HL-60 (cell line): Measurements from ENCODE around the gene TESMIN.
A peak's percentile ranks its signal among the peaks of the same experiment; 100 is the strongest.

Experiments used
- DNase-seq, 2 experiments: peaks; one replicate each; pipeline ENCODE4 v3.0.0-alpha.2; 2010 to 2020; ENCODE audit warnings: low read depth in 1 of 2, low spot score in 1 of 2
- H3K27ac ChIP-seq: fragments of 250-450 bp; sonication (Bioruptor Pico); replicated peaks from 2 replicates; pipeline ENCODE4 v1.5.1; 2020; ENCODE audit warnings: mild to moderate bottlenecking, moderate library complexity
- H3K27me3 ChIP-seq: fragments of 250-450 bp; sonication (Bioruptor Pico); 2 replicates; pipeline ENCODE4 v1.5.1; 2021; ENCODE audit warnings: mild to moderate bottlenecking, moderate library complexity; ENCODE audit not compliant: insufficient read depth, poor library complexity, severe bottlenecking
- H3K4me3 ChIP-seq: replicated peaks from 2 replicates; pipeline ENCODE4 v1.5.1; 2011; ENCODE audit warnings: mild to moderate bottlenecking, control low read depth, low read length; ENCODE audit not compliant: insufficient read depth
- GABPA ChIP-seq: IDR thresholded peaks from 2 replicates; pipeline ENCODE4 v1.6.1; 2012; ENCODE audit warnings: low read depth
- POLR2AphosphoS5 ChIP-seq: IDR thresholded peaks from 2 replicates; pipeline ENCODE4 v1.6.1; 2012; ENCODE audit warnings: low read depth
- SPI1 ChIP-seq: IDR thresholded peaks from 2 replicates; pipeline ENCODE4 v1.6.1; 2012; ENCODE audit warnings: low read depth, mild to moderate bottlenecking, borderline replicate concordance
- TF ChIP-seq, protein P1 (sequence below): IDR thresholded peaks from 2 replicates; pipeline ENCODE4 v1.6.1; 2012; ENCODE audit warnings: low read depth; ENCODE audit not compliant: insufficient replicate concordance
- TF ChIP-seq, protein P2 (sequence below): IDR thresholded peaks from one replicate; pipeline ENCODE4 v1.5.1; 2011; ENCODE audit warnings: low read length, control low read depth, inconsistent platforms; ENCODE audit not compliant: insufficient read depth

TESMIN gene

GRCh38 chr11:68767672-68768071 lies 16.4 kb upstream of the TESMIN start:
- TF ChIP-seq, protein P1, sequence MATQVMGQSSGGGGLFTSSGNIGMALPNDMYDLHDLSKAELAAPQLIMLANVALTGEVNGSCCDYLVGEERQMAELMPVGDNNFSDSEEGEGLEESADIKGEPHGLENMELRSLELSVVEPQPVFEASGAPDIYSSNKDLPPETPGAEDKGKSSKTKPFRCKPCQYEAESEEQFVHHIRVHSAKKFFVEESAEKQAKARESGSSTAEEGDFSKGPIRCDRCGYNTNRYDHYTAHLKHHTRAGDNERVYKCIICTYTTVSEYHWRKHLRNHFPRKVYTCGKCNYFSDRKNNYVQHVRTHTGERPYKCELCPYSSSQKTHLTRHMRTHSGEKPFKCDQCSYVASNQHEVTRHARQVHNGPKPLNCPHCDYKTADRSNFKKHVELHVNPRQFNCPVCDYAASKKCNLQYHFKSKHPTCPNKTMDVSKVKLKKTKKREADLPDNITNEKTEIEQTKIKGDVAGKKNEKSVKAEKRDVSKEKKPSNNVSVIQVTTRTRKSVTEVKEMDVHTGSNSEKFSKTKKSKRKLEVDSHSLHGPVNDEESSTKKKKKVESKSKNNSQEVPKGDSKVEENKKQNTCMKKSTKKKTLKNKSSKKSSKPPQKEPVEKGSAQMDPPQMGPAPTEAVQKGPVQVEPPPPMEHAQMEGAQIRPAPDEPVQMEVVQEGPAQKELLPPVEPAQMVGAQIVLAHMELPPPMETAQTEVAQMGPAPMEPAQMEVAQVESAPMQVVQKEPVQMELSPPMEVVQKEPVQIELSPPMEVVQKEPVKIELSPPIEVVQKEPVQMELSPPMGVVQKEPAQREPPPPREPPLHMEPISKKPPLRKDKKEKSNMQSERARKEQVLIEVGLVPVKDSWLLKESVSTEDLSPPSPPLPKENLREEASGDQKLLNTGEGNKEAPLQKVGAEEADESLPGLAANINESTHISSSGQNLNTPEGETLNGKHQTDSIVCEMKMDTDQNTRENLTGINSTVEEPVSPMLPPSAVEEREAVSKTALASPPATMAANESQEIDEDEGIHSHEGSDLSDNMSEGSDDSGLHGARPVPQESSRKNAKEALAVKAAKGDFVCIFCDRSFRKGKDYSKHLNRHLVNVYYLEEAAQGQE: no peak
- TF ChIP-seq, protein P2, sequence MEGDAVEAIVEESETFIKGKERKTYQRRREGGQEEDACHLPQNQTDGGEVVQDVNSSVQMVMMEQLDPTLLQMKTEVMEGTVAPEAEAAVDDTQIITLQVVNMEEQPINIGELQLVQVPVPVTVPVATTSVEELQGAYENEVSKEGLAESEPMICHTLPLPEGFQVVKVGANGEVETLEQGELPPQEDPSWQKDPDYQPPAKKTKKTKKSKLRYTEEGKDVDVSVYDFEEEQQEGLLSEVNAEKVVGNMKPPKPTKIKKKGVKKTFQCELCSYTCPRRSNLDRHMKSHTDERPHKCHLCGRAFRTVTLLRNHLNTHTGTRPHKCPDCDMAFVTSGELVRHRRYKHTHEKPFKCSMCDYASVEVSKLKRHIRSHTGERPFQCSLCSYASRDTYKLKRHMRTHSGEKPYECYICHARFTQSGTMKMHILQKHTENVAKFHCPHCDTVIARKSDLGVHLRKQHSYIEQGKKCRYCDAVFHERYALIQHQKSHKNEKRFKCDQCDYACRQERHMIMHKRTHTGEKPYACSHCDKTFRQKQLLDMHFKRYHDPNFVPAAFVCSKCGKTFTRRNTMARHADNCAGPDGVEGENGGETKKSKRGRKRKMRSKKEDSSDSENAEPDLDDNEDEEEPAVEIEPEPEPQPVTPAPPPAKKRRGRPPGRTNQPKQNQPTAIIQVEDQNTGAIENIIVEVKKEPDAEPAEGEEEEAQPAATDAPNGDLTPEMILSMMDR: no peak
- TF ChIP-seq GABPA (no peak), POLR2AphosphoS5 (no peak), SPI1 (no peak)
- no peak overlapping the region for H3K27ac ChIP-seq
- H3K27me3 ChIP-seq: no peaks in the 10 kb centered on the region
- DNase-seq: peak in 1 of 2 experiments; percentile 14
- no peak overlapping the region for H3K4me3 ChIP-seq

GRCh38 chr11:68766786-68767185 lies 15.5 kb upstream of the TESMIN start:
- TF ChIP-seq GABPA (no peak), POLR2AphosphoS5 (no peak), SPI1 (no peak)
- TF ChIP-seq, protein P1: no peak
- TF ChIP-seq, protein P2: no peak
- Histone ChIP-seq H3K27ac (no peak overlapping the region), H3K4me3 (no peak overlapping the region), H3K27me3 (no peaks in the 10 kb centered on the region)
- DNase-seq: no peak

DNA sequence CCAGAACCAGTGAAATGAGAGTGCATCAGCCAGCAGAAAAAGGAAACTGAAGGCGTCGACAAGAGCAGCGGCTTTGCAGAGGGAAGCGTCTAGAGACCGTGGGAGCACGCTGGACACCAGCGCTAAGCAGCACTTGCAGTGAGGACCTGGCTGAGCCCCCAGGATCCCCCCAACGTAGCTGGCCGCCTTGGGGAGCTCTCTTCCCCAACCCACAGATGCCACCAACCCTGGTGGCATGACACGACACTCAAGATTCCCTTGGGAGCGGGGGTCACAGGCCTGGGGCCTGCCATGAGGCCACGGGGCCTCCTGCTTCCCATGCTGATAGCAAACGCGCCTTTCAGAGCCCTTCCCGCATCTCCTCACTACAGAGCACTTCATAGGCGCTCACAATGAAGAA lies 13.4 kb upstream of the TESMIN start:
- Histone ChIP-seq H3K4me3 (no peak overlapping the region), H3K27ac (no peak overlapping the region), H3K27me3 (no peaks in the 10 kb centered on the region)
- DNase-seq: no peak
- TF ChIP-seq GABPA (no peak), SPI1 (no peak), POLR2AphosphoS5 (no peak)
- TF ChIP-seq, protein P1: no peak
- TF ChIP-seq, protein P2: no peak
